AG04449 (cell line): Measurements from ENCODE around the gene FEM1A.
"Not testable (repeated sequence)": the region's sequence is repeated elsewhere in the genome, so short reads cannot be mapped to it uniquely, and the experiment has no call there.

ENCODE experiments used
- CTCF ChIA-PET: fragments of 350-600 bp; formaldehyde crosslinking; extraction: SDS; loops from one replicate; lab custom pipeline; 2021; ENCODE audit warnings: antibody characterized with exemption; lab: Yijun Ruan, JAX
- POLR2A ChIA-PET: fragments of 400-600, 350-600 bp; formaldehyde crosslinking; extraction: SDS; loops from one replicate; lab custom pipeline; 2020; ENCODE audit warnings: antibody characterized with exemption, inconsistent platforms; lab: Yijun Ruan, JAX
- DNase-seq: peaks from one replicate; pipeline ENCODE4 v3.0.0-alpha.2; 2010; ENCODE audit warnings: low read depth, low spot score
- H3K4me3 ChIP-seq: 2 replicates; pipeline ENCODE4 v1.5.1; 2011; ENCODE audit warnings: low read depth, mild to moderate bottlenecking, control low read depth, low read length
- CTCF ChIP-seq: IDR thresholded peaks from one replicate; pipeline ENCODE4 v1.5.1; 2011; ENCODE audit warnings: mild to moderate bottlenecking, moderate library complexity, low read length, control low read depth, inconsistent platforms; ENCODE audit not compliant: insufficient read depth; ENCODE audit errors: missing control alignments

FEM1A gene

GRCh38 chr19:4794971-4795370 is 3.4 kb downstream of the FEM1A start:
- DNase-seq = no peak
- ChIA-PET POLR2A (no interaction called here), CTCF (interaction anchor here (1.5 to 10.5 kb wide), 2 partner anchors 15 to 65 kb away, joined by 4 to 315 read pairs; partner anchors contain the start of gene DPP9)
- TF ChIP-seq CTCF = no peak
- H3K4me3 ChIP-seq = no peak overlapping the region

DNA sequence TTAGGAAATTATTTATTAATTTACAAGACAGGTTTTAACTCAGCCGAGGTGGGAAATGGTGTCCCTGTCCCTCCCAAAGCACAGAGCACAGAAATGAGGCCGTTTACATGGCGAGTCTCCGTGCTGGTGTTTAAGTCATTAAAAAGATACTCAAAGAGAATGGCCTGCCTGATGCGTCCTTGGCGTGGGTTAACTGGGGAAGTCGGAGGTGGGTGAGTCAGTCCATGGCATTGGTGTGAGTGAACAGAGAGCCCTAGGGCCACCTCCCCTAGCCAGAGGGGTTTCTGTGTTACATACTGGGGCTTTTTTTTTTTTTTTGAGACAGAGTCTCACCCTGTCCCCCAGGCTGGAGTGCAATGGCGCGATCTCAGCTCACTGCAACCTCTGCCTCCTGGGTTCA is 3.9 kb downstream of the FEM1A start:
- no peak for TF ChIP-seq CTCF
- ChIA-PET POLR2A (no interaction called here), CTCF (interaction anchor here (1.5 to 10.5 kb wide), 2 partner anchors 15 to 66 kb away, joined by 4 to 315 read pairs; partner anchors contain the start of gene DPP9)
- no peak for DNase-seq
- H3K4me3 ChIP-seq = no peak overlapping the region

- CTCF ChIA-PET = interaction anchor here (4.1 to 13.3 kb wide), 4 partner anchors 9 to 229 kb away, joined by 42 to 246 read pairs (median 60); partner anchors contain the start of gene FEM1A
- POLR2A ChIA-PET = interaction anchor here (0.6 kb wide), 1 partner anchor 1566 kb away, joined by 3 read pairs; no protein-coding TSS in a partner anchor
- no peak for TF ChIP-seq CTCF
- H3K4me3 ChIP-seq = no peak overlapping the region
- no peak for DNase-seq
Observed at GRCh38 chr19:4800591-4801081, 9.1 kb downstream of the FEM1A start.

DNA sequence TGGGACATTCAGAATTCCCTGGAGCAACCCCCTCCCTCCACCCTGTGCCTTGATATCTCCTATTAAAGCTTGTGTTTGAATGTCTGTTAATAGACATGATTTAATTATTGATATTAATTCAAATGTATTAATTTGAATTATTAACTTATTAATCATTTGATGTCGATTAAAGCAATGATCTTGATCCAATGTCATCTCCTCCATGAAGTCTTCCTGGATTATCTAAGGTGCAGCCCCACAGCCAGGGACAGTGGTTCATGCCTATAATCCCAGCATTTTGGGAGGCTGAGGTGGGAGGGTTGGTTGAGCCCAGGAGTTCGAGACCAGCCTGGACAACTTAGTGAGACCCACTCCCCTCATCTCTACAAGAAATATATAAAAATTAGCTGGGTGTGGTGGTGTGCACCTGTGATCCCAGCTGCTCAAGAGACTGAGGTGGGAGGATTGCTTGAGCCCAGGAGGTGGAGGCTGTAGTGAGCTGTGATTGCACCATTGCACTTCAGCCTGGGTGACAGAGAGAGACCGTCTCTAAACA is 9.6 kb downstream of the FEM1A start:
- H3K4me3 ChIP-seq = no peak overlapping the region
- ChIA-PET CTCF (interaction anchor here (4.1 to 13.3 kb wide), 4 partner anchors 9 to 228 kb away, joined by 42 to 246 read pairs (median 60); partner anchors contain the start of gene FEM1A), POLR2A (no interaction called here)
- no peak for TF ChIP-seq CTCF
- no peak for DNase-seq

DNA sequence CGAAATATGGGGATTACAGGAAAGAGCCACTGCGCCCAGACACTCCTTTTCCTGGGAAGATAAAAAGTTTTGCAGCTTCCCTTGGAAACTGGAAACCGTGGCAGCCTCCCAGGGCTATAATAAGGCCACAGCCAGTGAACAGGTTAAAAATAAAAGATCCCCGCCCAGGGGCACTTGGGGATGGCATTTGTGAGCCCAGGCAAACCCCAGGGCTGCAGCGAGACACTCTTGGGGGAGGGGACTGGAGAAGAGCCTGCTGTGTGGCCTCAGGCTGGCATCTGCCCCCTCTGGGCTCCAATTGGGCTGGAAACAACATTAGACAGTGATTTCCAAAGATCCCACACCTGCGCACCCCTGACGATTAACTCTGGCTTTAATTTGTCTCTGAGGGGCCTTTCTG is 11.2 kb downstream of the FEM1A start:
- CTCF ChIA-PET = interaction anchor here (0.6 to 13.3 kb wide), 7 partner anchors 10 to 227 kb away, joined by 3 to 336 read pairs (median 45); partner anchors contain the start of gene FEM1A
- no peak for TF ChIP-seq CTCF
- H3K4me3 ChIP-seq = no peak overlapping the region
- no peak for DNase-seq
- POLR2A ChIA-PET = no interaction called here

- TF ChIP-seq CTCF = peak; percentile 87
- POLR2A ChIA-PET = no interaction called here
- H3K4me3 ChIP-seq = no peak overlapping the region
- CTCF ChIA-PET = interaction anchor here (0.6 to 13.3 kb wide), 17 partner anchors 9 to 233 kb away, joined by 3 to 336 read pairs (median 5); partner anchors contain the start of gene FEM1A
- DNase-seq = no peak
Observed at GRCh38 chr19:4803736-4804695, 12.5 kb downstream of the FEM1A start.

- POLR2A ChIA-PET, DNase-seq, H3K4me3 ChIP-seq: not testable (repeated sequence)
- CTCF ChIA-PET = interaction anchor here (0.6 to 13.3 kb wide), 12 partner anchors 7 to 233 kb away, joined by 3 to 336 read pairs (median 7); partner anchors contain the start of gene FEM1A
Observed at GRCh38 chr19:4805140-4805539, 13.6 kb downstream of the FEM1A start.
